HG03103 (cell line): Measurements from ENCODE around the gene RASSF7.
"Not testable (repeated sequence)": the region's sequence is repeated elsewhere in the genome, so short reads cannot be mapped to it uniquely, and the experiment has no call there.

ENCODE experiments used
- ATAC-seq: cut with Tn5 transposase; IDR thresholded peaks from one replicate; pipeline ENCODE4 v1.9.1; 2021; ENCODE audit warnings: low read depth; ENCODE audit not compliant: unreplicated experiment

RASSF7 gene, protein sequence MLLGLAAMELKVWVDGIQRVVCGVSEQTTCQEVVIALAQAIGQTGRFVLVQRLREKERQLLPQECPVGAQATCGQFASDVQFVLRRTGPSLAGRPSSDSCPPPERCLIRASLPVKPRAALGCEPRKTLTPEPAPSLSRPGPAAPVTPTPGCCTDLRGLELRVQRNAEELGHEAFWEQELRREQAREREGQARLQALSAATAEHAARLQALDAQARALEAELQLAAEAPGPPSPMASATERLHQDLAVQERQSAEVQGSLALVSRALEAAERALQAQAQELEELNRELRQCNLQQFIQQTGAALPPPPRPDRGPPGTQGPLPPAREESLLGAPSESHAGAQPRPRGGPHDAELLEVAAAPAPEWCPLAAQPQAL

DNA sequence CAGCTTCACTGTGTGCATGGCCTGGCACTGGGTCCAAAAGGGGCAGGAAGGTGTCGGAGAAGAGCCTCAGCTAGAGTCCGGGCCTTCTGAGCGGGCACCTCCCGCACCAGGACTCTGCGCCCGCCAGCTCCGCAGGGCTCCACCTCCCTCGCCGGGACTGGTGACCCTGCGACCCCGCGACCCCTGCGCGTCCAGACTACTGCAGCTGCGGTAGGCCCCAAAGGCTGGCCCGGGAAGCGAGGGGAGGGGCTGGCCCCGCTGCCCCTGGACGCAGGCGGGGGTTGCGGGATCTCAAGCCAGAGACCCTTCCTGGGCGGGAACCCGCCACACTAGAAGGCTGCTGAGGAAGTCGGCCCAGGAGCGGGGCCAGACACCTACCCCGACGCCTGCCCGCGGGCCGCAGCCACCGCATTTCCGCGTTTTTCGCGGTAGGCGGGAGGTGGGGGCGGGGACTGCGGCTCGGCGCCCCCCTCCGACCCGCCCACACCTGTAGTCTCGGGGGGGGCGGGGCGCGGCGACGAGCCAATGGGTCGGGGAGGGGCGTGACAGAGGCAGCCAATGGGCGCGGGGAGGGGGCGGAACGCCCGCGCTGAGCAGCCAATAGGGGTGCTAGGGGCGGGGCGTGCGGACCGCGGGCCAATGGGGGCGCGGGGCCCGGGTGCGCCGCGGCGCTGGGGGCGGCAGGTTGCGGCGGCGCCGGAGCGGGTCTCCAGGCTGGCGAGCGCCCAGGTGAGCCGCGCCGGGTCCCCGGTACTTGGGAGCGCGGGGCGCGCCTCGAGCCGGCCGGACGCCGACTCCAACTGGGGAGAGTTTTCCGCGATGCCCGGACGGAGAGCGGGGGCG is at the start of gene RASSF7, which contains the start of gene LMNTD2:
RASSF7 (plus strand) TSS at position 666 of the 843 bp plus-strand sequence. CDS start 799 bp downstream, outside the sequence.
LMNTD2 (minus strand) TSS at position 434 of the 843 bp plus-strand sequence; CDS start at position 412, 22 bp downstream.
- ATAC-seq, result peak; percentile 84

DNA sequence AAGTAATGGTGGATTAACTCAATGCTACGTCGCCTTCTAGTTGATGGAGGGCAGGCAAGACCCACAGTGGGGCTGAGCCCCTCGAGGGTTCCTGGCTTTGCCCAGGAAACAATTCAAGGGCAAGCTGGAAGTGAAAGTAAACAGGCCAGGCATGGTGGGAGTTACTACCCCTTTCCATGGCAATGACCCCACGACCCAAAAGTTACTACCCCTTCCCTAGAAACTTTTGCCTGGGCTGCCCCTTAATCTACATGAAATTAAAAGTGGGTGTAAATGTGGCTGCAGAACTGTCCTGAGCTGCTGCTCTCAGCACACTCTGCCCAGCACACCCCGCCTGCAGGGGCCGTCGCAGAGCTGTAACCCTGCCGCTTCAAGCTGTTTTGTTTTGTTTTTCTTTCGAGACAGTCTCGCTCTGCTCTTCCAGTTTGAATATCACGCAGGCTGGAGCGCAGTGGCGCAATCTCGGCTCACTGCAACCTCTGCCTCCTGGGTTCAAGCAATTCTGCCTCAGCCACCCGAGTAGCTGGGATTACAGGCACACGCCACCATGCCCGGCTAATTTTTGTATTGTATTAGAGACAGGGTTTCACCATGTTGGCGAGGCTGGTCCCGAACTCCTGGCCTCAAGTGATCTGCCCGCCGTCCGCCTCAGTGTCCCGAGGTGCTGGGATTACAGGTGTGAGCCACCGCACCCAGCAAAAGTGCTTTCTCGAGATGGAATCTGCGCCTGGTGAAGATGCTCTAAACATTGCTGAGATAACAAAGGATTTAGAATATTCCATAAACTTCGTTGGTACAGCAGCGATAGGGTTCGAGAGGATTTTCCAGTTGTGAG is 47.8 kb upstream of the RASSF7 start:
- ATAC-seq, result no peak

DNA sequence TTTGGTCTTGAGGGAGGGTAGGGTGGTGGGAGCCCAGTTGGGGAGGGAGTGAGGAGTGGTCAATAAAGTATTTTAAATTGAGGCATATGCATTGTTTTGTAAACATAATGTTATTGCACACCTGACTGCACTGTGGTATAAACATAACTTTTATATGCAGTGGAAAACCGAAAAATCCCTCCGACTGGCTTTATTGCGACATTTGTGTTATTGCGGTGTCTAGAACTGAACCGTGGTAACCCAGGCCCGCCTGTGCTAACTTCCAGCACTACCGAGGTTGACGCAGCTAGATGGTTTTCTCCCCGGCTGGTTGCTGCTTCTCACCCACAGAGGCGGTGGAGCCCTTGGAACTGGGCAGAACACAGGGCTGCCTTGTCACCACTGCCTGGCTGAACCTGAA is 46.2 kb upstream of the RASSF7 start:
- no peak for ATAC-seq

DNA sequence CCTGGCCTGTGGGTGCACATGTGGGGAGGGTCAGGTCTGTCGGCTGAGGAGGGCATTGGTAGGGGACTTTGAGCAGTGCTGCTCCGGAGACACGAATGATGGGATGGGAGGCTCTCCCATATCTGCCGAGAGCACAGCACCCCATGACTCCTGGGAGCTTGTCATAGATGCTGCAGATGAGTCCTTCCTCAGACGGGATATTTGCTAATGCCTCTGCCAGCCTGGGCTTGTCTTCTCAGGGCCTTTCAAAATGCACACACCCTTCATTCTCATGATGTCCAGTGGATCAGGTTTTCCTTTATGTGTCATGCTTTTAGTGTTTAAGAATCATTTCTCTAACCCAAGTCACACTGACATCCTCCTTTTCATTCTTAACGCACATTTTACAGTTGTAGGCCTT is 45.6 kb upstream of the RASSF7 start:
- no peak for ATAC-seq

DNA sequence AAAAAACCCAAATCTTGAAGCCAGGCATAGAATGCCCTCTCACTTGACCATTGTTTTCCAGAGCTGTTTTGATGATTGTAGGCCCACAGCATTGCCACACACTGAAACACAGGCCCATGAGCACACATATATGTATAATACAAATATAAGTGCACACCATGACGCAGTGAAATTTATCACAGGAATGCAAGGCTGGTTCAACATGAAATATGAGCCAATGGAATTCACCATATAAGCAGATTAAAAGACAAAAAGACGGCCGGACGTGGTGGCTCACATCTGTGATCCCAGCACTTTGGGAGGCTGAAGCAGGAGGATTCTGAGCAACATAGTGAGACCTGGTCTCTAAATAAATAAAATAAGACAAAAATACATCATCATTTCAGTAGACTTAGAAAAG is 44.4 kb upstream of the RASSF7 start:
- no peak for ATAC-seq

DNA sequence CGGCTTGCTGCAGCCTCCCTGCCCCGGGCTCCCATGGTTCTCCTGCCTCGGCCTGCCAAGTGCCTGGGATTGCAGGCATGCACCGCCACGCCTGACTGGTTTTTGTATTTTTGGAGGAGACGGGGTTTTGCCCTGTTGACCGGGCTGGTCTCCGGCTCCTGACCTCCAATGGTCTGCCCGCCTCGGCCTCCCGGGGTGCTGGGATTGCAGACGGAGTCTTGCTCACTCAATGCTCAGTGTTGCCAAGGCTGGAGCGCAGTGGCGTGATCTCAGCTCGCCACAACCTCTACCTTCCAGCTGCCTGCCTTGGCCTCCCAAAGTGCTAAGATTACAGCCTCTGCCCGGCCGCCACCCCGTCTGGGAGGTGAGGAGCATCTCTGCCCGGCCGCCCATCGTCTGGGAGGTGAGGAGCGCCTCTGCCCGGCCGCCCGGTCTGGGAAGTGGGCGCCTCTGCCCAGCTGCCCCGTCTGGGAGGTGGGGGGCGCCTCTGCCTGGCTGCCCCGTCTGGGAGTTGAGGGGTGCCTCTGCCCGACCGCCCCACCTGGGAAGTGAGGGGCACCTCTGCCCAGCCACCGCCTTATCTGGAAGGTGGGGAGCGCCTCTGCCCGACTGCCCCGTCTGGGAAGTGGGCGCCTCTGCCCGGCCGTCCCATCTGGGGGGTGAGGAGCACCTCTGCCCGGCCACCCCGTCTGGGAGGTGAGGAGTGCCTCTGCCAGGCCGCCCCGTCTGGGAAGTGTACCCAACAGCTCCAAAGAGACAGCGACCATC is 43.7 kb upstream of the RASSF7 start:
- ATAC-seq, result not testable (repeated sequence)

DNA sequence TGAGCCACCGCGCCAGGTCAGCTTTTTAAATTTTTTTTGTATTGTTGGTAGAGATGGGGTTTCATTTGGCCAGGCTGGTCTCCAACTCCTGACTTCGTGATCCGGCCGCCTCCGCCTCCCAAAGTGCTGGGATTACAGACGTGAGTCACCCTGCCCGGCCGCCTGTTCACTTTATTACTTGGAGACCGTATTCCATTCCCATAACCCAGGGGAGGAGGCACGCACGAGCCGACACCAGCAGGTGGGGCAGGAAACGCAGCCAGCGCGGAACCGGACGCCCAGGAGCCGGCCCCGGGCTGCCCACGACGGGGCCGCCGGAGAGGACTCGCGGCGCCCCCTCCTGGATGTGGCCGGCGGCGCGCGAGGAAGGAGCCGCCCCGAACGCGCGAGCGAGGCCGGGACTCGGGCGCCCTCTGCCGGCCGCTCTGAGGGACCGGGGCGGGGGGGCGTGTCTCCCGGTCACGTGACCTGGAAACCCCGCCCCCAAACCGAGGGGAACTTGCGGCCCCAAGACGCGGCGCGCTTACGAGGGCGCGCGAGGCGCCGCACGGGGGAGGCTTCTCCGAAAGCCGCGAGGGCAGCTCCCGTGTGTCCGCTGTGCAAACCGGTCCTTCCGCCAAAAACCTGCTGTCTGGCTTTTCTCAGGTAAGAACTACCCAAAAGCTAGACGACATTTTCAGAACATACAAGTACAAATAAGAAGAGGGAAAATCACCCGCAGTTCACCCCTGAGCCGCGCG is 42.1 kb upstream of the RASSF7 start:
- ATAC-seq, result peak; percentile 76

DNA sequence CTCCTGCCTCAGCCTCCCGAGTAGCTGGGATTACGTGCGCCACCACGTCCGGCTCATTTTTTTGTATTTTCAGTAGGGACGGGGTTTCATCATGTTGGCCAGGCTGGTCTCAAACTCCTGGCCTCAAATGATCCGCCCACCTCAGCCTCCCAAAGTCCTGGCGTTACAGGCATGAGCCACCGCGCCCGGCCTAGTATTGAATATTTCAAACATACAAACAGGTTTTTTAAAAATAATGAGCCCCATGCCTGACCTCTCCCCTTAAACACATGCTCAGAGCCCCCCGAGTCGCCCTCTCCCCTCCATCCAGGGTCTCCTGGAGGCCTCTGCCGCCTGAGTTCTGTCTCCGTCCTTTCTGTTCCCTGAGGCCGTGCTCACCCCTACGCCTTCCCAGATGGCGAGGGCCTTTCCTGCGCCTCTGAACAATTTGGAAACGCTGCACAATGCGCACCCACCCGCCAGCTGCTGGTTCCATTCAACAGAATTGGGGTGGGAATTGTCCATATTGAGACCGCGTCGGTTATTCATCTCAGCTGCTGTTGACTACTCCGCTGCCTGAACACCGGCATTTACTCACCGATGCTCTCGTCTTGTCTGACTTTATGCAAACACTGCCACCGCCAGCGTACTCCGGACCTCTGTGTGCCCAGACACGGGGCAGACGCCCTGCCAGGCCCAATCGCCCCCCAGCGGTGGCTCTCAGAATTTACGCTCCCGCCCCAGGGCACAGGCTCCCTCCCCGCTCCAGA is 40.2 kb upstream of the RASSF7 start:
- no peak for ATAC-seq

DNA sequence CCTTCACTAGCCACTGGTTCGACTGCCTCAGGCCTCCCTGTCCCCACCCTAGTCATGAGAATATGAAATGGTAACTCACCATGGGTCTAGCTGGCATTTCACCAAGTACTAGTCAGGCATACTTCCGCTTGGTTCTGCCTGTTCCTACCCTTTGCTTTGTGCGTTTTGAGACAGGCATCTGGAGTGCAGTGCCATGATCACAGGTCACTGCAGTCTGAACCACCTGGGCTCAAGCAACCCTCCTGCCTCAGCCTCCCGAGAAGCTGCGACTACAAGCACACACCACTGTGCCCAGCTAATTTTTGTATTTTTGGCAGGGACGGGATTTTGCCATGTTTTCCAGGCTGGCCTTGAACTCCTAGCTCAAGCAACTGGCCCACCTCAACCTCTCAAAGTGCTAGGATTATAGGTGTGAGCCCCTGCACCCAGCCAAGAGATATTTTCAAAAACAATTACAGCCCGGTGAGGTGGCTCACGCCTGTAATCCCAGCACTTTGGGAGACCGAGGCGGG is 39.5 kb upstream of the RASSF7 start:
- no peak for ATAC-seq

DNA sequence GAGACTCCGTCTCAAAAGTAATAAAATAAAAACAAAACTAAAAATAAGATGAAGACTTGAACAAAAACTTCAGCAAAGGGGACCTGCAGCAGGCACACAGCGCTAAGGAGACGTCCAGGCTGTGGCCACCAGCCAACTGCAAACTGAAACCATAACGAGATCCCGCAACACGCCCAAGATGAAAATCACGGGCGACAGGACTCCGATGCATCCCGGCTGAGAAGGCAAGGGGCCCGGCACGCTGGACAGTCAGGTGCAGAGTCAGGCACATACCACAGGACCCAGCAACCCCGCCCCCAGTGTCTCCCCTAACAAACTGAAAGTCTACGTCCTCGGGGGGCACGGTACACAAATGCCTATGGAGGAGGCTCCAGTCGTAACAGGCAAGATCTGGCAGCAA is 34.6 kb upstream of the RASSF7 start:
- ATAC-seq, result no peak

DNA sequence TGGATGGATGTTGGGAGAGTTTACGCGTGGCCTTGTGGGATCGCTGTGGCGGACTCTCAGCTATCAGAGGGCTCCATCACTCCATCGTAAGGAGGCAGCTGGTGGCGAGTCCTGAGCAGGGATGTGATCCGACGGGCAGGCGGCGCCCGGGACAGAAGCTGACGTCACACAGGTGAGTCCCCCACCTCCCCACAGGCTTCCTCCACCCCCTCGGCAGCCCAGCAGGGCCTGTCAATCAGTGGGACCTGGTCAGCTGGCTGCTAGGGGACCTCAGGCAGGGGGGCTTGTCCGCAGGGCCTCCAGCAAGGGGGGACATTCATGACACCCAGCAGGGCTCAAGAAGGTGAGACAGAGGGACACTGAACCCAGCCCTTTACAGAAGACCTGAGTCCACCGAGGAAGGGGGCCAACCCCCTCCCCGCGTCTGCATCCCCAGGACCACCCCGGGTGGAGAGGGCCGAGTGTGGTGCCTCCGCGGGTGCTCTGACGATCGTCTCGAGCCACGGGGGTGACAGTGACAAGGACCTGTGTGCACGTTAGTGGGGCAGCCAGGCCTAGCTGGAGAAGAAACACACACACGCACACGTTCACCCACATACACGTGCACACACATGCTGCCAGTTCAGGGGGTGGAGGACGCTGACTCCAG is 32.5 kb upstream of the RASSF7 start:
- no peak for ATAC-seq

DNA sequence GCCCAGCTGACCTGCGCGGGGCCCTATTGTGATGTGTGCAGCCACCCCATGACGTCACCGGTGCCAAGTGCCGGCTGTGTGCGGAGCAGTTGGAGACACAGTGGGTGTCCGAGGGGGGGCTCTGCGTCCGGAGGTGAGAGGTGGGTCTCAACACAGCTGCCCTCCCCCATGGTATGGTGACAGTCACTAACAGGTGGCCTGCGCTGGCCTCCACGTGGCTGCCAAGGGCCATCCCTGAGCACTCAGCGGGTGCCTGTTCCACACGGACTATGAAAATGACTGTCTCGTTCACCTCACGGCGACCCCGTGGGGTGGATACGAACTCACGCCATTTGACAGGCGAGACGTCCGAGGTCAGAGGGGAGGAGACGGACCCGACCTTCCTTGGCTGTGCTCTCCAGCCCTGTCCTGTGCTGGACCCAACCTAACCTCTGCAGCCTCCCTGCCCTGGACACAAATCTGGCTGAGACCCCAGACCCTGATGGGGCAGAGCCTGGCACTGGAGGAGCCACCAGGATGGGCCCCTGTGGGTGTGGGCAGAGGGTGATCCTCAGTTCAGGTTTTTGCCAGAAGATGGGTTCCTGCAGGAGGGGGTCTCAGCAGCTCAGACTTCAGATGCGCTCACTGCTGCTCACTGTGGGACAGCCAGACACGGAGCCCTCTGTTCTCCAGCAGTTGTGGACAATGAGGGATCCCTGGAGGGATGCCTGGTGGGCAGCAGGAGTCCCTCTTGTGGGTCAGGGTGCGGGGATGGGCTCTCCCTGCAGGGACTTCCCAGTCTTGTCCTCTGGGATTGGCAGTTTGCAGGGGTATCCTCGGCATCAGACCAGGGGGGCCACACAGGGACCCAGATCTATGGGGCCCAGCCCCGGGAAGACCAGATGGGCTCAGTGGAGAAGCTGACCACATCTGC is 31.7 kb upstream of the RASSF7 start:
- ATAC-seq, result no peak

DNA sequence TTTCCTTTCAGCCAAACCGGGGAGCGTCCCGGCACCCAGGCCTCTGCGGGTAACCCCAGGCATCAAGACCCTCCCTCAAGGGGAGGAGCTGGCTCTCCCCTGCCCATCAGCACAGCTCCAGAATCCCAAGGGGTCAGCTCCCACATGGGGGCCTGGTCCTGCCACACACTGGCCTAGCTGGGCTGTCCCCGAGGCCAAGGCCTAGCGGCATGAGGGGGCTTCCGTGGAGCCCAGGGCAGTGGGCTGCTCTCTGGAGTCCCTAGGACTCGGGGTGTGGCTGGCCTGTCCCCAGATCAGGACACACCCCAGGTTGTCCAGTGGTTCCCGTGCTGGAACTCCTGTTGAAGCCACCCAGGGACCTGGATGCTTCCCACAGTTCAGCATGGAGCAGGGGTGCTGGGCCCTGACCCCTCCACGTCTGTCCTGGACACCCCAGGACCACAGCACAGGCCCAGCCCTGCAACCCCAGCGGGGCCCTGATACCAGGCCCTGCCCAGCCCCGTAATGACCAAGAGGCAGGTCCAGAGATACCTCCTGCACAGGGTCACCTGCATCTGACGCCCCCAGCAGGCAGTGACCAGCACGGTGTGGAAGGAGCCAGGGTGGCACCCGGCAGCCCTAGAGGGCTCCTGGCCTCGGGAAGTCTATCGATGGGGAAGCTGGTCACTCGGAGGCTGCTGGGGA is 30.9 kb upstream of the RASSF7 start:
- no peak for ATAC-seq

DNA sequence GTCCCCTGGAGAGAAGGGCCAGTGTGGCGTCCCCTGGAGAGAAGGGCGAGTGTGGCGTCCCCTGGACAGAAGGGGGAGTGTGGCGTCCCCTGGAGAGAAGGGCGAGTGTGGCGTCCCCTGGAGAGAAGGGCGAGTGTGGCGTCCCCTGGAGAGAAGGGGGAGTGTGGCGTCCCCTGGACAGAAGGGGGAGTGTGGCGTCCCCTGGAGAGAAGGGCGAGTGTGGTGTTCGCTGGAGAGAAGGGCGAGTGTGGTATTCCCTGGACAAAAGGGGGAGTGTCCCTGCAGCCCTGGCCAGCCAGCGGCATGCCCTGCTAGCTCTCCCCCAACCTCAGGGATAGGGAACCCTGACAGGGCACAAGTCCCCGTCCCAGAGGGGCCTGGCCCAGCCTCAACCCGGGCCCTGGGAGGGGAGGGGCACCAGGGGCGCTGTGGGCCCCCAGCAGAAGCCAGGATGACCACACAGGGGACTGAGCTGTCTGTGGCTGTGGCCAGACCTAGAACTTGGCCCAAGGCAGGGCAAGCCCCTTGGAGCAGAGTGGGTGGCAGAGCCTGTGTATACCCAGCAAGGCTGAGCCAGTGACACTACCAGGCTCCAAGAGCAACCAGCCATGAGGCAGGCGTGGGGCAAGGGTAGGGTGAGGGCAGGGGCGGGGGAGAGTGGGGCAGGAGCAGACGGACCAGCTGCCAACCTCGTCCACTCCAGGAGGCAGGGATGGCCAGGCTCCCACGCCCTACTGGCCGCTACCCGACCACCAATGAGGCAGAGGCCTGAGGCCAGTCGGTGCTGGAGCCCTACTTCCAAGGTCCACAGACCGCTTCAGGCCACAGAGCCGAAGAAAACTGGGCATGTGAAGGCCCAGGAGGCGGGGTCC is 29.6 kb upstream of the RASSF7 start:
- no peak for ATAC-seq

DNA sequence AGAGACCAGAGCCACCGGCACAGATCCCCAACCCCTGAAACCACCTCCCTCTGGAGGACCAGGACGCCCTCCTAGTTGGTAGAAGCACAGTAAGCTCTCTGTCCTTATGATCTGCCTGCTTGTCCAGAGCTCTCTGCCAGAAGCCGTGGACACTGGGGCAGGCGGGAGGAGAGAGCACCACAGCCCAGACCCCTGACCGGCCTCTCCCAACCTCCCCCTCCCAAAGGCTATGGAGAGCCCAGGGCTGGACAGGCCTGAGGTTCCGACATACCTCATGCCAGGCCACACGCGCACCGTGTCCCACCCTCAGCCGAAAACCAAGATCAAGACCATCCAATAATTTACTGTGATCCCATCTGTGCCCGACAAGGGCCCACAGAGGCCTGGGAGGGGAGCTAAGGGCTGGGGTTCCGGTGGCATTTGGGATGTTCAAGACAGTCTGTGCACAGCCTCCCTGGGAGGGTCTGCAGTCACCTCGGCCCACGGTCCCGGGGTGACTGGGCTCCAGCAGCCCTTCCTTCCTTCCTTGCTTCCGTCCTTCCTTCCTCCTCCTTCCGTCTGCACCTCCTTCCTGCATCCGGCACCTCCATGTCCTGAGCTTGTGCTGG is 28.7 kb upstream of the RASSF7 start:
- ATAC-seq, result no peak
